ENCODE measurements around the gene FKBP9.

The FKBP9 gene

GRCh38 chr7:33009734-33010133 lies 52.5 kb downstream of the FKBP9 start:
- DNase-seq, result no peak

GRCh38 chr7:33012364-33012763 lies 55.1 kb downstream of the FKBP9 start:
- DNase-seq, result no peak

GRCh38 chr7:33024189-33024757 lies 67.0 kb downstream of the FKBP9 start:
- no peak for DNase-seq

- DNase-seq, result no peak
Observed at GRCh38 chr7:33035776-33036175, 78.5 kb downstream of the FKBP9 start.

- DNase-seq, result no peak
Observed at GRCh38 chr7:33038639-33039038, 81.4 kb downstream of the FKBP9 start.

GRCh38 chr7:33039257-33039902 lies 82.1 kb downstream of the FKBP9 start:
- DNase-seq, result no peak

GRCh38 chr7:33039903-33040292 lies 82.7 kb downstream of the FKBP9 start:
- no peak for DNase-seq

- no peak for DNase-seq
Observed at GRCh38 chr7:33040803-33041516, 83.7 kb downstream of the FKBP9 start.

GRCh38 chr7:33041631-33042428 lies 84.6 kb downstream of the FKBP9 start:
- DNase-seq, result no peak

- no peak for DNase-seq
Observed at GRCh38 chr7:33043501-33044400, 86.5 kb downstream of the FKBP9 start.

GRCh38 chr7:33044401-33044718 lies 87.1 kb downstream of the FKBP9 start:
- DNase-seq, result no peak

GRCh38 chr7:33044986-33045385 lies 87.7 kb downstream of the FKBP9 start:
- no peak for DNase-seq

GRCh38 chr7:33048257-33048656 lies 91.0 kb downstream of the FKBP9 start:
- no peak for DNase-seq

- no peak for DNase-seq
Observed at GRCh38 chr7:33048704-33049103, 91.5 kb downstream of the FKBP9 start.

- peak; percentile 34 for DNase-seq
Observed at GRCh38 chr7:33050535-33051318, 93.5 kb downstream of the FKBP9 start.

- no peak for DNase-seq
Observed at GRCh38 chr7:33053721-33054120, 96.5 kb downstream of the FKBP9 start.

GRCh38 chr7:33054261-33054964 lies 97.2 kb downstream of the FKBP9 start:
- no peak for DNase-seq

- no peak for DNase-seq
Observed at GRCh38 chr7:33055158-33055557, 97.9 kb downstream of the FKBP9 start.

All from NCI-H2029 treated with DMSO at 0.1 percent for 48 hours (cell line).